HG03354 (cell line): Measurements from ENCODE around the gene RAB2B.

Experiments
- ATAC-seq: cut with Tn5 transposase; IDR thresholded peaks from one replicate; pipeline ENCODE4 v1.9.1; 2021; ENCODE audit warnings: mild to moderate bottlenecking; ENCODE audit not compliant: unreplicated experiment, poor library complexity, severe bottlenecking

The RAB2B gene

GRCh38 chr14:21476925-21477681 lies at the start of gene RAB2B, which contains the start of gene TOX4:
Gene RAB2B (minus strand): TSS chr14:21476959. CDS start chr14:21476872, 87 bp downstream.
Gene TOX4 (plus strand): TSS chr14:21477195. CDS start chr14:21477279, 84 bp downstream.
- peak; percentile 100 for ATAC-seq

- ATAC-seq, result no peak
These were observed 49.4 kb upstream of the RAB2B start, which contains the start of gene SALL2 for GRCh38 chr14:21525962-21526671. Gene SALL2 (minus strand): TSS chr14:21526346. CDS start chr14:21526127, 219 bp downstream.

DNA sequence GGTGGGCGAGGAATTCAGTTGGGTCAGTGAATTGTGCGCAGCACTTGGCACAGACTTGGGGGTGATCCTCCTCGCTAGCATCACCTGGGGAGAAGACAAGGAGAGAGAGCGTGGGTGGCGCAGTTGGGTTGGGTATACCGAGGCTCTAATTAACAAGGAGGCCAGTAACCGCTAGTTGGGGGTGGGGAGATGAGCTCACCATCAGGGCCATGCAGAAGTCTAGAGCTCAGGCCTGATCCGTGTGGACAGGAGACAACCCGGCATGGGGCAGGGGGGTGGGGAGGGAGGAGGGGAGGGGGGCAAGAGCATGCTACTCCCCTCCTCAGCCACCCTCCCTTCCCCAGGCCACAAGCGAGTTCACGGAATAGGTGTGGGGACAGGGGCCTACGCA lies 48.8 kb upstream of the RAB2B start:
- no peak for ATAC-seq

DNA sequence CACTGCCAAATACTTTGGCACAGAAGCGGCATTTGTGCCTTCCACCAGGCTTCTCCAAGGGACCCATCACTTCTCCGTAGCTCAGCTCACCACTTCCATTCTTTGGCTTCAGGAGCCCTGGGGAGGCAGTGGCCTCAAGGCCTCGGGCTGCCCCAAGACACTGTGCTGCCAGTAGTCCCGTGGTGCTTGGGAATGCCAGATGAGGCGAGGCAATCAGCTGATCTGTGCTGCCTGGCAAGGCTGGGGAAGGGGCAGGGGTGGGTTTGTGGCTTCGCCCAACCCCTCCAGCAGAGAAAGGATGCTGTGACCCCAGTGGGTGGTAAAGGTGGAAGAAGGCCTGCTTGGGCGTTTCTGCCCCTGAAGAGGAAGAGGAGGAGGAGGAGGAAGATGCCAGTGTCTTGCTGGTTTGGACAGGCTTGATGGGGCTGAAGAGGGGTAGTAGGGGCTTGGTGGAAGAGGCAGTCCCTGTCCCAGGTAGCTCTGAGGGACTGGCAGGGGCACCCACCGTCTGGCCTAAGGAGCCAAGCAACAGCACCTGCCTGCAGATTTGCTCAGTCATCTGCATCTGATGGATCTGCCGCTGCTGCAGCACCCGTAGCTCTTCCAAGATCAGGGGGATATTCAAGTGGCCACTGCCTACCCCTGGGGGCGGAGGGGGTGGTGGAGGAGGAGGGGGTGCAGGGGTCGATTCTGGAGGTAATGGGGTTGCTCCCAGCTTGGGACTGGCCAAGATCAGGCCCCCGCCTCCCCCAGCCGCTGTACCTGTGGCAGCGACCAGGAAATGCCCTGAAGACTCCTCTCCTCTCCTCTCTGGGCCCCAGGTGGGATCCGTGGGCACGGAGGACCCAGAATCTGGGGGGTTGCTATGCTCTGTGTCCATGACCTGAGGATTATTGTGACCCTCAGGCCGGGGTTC lies 48.1 kb upstream of the RAB2B start:
- no peak for ATAC-seq

DNA sequence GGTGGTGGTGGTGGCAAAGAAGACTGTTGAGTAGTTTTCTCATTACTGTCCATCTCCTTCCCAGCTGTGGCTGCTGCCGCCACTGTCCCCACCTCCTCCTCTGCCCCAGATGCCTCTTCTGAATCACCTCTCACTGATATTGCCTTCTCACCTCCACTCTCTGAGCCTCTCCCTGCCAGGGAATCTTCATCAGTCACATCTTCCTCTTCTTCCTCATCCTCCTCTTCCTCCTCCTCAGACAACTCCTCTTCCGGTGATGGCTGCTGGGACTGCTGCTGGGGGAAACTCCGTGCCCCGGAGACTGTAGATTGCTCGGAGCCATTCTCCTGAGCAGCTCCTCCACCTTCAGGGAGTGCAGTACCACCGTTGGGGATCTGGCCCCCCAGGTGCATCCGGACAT lies 46.4 kb upstream of the RAB2B start:
- ATAC-seq, result no peak

DNA sequence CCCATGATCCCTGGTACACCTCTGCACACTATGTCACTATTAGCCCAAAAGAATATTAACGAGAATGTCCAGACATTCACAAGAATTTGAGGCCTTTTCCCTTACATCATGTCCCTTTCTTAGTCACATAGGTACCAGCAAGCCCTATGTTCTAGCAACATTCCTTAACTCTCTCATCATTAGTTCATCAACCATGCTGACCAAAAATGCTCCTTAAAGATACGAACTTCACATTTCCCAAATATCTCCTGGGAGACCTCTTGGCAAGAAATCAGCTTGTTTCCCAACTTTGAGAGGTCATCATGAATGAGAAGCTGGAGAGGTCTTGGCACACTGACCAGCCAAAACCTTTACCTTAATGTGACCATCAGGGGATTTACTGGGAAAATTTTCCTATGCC lies 44.7 kb upstream of the RAB2B start:
- ATAC-seq, result no peak

GRCh38 chr14:21520767-21521166 lies 44.0 kb upstream of the RAB2B start:
- ATAC-seq, result no peak

DNA sequence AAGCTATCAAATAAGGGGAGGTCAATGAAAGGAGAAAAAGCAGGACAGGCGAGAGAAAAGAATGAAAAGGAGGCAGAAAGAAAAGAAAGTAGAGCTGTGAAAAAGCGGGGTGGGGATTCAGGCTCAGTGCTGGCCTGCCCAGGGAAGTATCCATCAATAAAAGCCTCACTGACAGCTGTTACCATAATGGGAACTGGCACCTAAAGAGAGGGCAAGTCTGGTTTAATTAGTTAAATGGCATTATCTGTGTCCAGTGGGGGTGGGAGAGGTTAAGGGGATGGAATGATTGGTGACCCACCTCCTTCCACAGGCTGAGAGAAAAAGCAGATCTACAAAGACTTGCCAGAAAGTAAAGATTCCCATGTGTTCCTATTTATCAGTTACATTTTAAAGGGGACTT lies 42.0 kb upstream of the RAB2B start:
- no peak for ATAC-seq

GRCh38 chr14:21514341-21514740 lies 37.6 kb upstream of the RAB2B start:
- no peak for ATAC-seq

- peak; percentile 98 for ATAC-seq
These were observed 34.2 kb upstream of the RAB2B start, which contains the start of gene METTL3 for GRCh38 chr14:21510735-21511657. Gene METTL3 (minus strand): TSS chr14:21511340. CDS start chr14:21511223, 117 bp downstream.

- no peak for ATAC-seq
These were observed 32.8 kb upstream of the RAB2B start for GRCh38 chr14:21509432-21510143.

- no peak for ATAC-seq
These were observed 29.8 kb upstream of the RAB2B start for GRCh38 chr14:21506557-21506956.

DNA sequence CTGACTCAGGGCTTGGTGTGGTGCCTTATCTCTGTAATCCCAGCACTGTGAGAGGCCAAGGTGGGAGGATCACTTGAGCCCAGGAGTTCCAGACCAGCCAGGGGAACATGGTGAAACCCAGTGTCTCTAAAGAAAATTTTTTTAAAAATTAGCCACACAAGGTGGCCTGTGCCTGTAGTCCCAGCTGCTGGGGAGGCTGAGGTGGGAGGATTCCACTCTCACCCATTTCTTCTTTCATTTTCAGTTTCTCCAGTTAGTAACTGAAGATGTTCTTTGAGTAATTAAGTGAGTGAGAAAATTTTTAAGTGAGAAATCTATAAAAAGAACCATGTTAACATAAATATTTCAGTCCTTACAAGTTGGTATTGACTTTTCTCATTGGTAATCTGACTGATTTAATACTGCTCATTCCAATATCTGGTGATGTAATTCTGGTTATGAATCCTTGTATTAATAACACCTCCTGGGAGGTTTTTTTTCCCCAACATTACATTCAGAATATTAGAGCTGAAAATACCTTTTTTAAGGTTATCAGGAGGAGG lies 28.3 kb upstream of the RAB2B start:
- peak; percentile 81 for ATAC-seq

DNA sequence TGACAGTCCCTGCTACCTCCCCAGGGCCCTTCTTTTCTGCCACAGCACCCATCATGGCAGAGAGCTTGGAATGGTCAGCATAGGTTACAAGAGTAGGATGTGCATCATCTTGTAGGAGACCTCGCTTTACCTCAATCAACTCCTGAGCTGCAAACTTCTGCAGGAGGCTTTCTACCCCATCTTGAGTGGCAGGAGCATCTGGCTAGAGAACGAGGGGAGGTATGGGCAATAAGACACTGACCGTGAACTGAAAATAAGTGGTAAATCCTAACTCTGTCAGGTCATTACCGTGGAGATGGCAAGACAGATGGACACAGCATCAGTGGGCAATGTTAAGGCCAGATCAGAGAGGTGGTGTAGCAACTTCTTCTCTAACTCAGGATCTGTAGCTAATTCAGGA lies 26.6 kb upstream of the RAB2B start:
- ATAC-seq, result no peak

DNA sequence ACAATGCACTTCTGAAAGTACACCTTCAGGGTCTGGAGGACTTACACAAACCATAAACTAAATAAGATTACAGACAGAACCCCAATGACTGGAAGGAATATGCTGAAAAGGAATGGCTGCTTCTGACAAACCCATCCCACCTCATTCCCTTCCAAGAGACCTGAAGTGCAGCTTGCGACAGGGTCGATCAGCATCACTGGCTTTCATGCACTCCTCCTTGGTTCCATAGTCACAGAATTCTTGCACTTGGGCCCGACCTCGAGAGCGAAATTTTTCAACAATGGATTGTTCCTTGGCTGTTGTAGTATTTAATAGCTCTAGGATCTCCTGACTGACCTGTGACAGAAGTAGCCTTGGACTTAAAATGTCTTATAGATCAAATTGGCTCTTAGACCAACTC lies 24.8 kb upstream of the RAB2B start:
- ATAC-seq, result no peak

DNA sequence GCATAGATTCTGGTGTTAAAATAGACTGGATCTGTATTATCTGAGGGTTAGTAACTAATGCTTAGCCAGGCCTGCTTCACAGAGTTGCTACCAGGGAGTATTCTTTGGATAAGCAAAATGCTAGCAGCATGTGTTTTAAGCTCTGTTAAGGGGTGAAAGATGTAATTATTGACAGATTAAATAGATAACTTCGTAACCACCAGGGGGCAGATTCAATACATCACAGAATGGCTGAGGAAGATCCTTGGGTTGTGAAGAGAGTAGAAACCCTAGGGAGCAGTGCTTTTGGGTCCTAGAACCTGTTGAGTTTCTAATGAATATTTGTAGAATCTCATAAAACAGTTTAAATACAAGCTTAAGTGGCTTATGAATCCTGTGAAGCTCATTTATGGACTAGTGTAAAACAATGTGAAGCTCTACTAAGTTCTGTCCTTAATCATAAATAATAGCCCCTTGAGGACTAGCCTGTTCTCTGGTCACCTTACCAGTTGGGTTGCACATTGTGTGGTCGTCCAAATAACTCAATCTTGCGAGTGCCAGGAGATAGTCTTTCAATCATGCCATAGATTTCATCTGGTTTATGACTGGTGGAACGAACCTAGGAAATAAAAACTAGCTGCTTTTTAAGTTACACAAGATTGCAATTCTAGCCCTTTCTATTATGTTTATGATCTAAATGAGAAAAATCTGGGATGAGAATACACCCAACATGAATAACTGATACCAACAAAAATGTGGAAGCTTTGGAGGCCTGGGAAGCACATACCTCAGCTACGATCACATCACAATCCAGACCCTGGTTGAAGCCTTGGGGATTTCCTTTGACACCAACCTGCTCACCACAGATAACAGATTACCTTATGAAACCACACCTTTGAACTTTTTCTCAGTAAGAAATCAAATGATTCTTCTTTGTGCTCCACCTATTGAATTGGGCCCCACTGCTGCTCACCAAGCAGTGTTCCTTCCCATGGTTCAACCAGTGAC lies 22.1 kb upstream of the RAB2B start:
- ATAC-seq, result peak; percentile 60

DNA sequence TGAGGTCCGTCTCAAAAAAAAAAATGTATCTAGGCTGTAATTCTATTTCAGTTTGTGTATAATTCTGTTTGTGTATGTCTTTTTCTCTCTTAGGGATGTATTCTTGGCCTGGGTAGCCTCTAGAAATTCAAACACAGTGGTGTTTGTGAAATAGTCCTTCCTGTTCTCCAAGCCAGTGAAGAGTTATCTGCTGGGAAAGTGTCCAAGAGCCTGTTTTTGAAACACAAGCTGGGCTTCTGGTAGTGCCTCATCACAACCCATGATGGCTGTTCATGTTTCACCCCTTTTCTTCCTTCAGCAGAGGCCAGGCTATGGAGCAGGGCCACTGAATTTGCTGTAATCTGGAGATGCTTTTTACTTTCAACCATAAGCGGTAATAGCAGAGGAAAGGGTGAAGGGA lies 19.7 kb upstream of the RAB2B start:
- no peak for ATAC-seq
